Lower lobe of right lung (tissue), 2 donors: ENCODE data around the gene KCNJ11. TPM values are rescaled to one million over a fixed set of nuclear protein-coding genes. Genes with fewer than 3 reads are reported as not detected.
A peak's percentile ranks its signal among the peaks of the same experiment; 100 is the strongest.

Experiments used
- ATAC-seq, 2 donors: fragments of 200-7000 bp; cut with Tn5 transposase; one replicate each; pipeline ENCODE4 v1.9.1; 2020 to 2022; ENCODE audit warnings: mild to moderate bottlenecking in 2 of 2, moderate library complexity in 2 of 2
- DNase-seq: peaks from one replicate; pipeline ENCODE4 v3.0.0-alpha.2; 2020
- H3K27ac ChIP-seq: fragments of 200-600 bp; one replicate; pipeline ENCODE4 v1.8.0; 2022
- H3K27me3 ChIP-seq: fragments of 200-600 bp; one replicate; pipeline ENCODE4 v1.8.0; 2022; ENCODE audit warnings: low read depth
- H3K36me3 ChIP-seq: fragments of 200-600 bp; one replicate; pipeline ENCODE4 v1.8.0; 2022; ENCODE audit warnings: mild to moderate bottlenecking
- H3K4me1 ChIP-seq: fragments of 200-600 bp; one replicate; pipeline ENCODE4 v1.8.0; 2022
- H3K4me3 ChIP-seq: fragments of 200-600 bp; one replicate; pipeline ENCODE4 v1.8.0; 2022; ENCODE audit warnings: mild to moderate bottlenecking
- H3K9me3 ChIP-seq: fragments of 200-600 bp; one replicate; pipeline ENCODE4 v1.8.0; 2022
- CTCF ChIP-seq: fragments of 200-600 bp; IDR thresholded peaks from one replicate; pipeline ENCODE4 v1.8.0; 2022; ENCODE audit warnings: antibody characterized with exemption, mild to moderate bottlenecking
- intact Hi-C: fragments of 100-400 bp; cut with DNase I; formaldehyde crosslinking; loops from one replicate; pipeline ENCODE4 v1.11.0; 2022
- total RNA-seq: library from RNA; stranded (reverse); fragmentation: NEBNext Ultra II Directional; extraction: Animal tissue kit (Norgen Biotek cat#: 25700); gene quantifications from one replicate; pipeline ENCODE4 v1.2.1, GENCODE V29; 2021
- donor health status: DM: no; HTN: yes; CAD: no; lungs with severe emphysema.

Gene KCNJ11
- total RNA-seq, 1 donor from 2014 or later, result 4.3 TPM

- Histone ChIP-seq H3K9me3 (no peaks in the 10 kb centered on the region), H3K36me3 (no peaks in the 10 kb centered on the region), H3K27ac (no peak overlapping the region), H3K4me1 (no peaks in the 10 kb centered on the region), H3K27me3 (no peaks in the 10 kb centered on the region), H3K4me3 (no peak overlapping the region)
- no peak for DNase-seq
- intact Hi-C loops, result no loop called here
- TF ChIP-seq CTCF, result no peak
- ATAC-seq, result no peak
Measured at GRCh38 chr11:17394743-17395390, 6.4 kb upstream of the KCNJ11 start.

GRCh38 chr11:17393472-17393871 lies 5.0 kb upstream of the KCNJ11 start:
- Histone ChIP-seq H3K27ac (no peak overlapping the region), H3K36me3 (no peaks in the 10 kb centered on the region), H3K4me1 (peaks cover 3% of the 10 kb centered on the region), H3K4me3 (no peak overlapping the region), H3K9me3 (no peaks in the 10 kb centered on the region), H3K27me3 (no peaks in the 10 kb centered on the region)
- ATAC-seq, result no peak
- intact Hi-C loops, result no loop called here
- DNase-seq, result no peak
- TF ChIP-seq CTCF, result no peak

GRCh38 chr11:17392872-17393271 lies 4.4 kb upstream of the KCNJ11 start:
- H3K4me3 ChIP-seq, result no peak overlapping the region
- peaks cover 5% of the 10 kb centered on the region for H3K4me1 ChIP-seq
- H3K36me3 ChIP-seq, result no peaks in the 10 kb centered on the region
- H3K27me3 ChIP-seq, result peaks cover 2% of the 10 kb centered on the region
- H3K9me3 ChIP-seq, result no peaks in the 10 kb centered on the region
- no peak for TF ChIP-seq CTCF
- no peak for DNase-seq
- H3K27ac ChIP-seq, result no peak overlapping the region
- ATAC-seq, result no peak
- intact Hi-C loops, result no loop called here

- H3K27ac ChIP-seq, result no peak overlapping the region
- H3K27me3 ChIP-seq, result peaks cover 8% of the 10 kb centered on the region
- no peaks in the 10 kb centered on the region for H3K9me3 ChIP-seq
- H3K36me3 ChIP-seq, result no peaks in the 10 kb centered on the region
- peaks cover 5% of the 10 kb centered on the region for H3K4me1 ChIP-seq
- DNase-seq (no peak), ATAC-seq (no peak)
- TF ChIP-seq CTCF, result no peak
- intact Hi-C loops, result no loop called here
- no peak overlapping the region for H3K4me3 ChIP-seq
Measured at GRCh38 chr11:17391493-17392355, 3.3 kb upstream of the KCNJ11 start.

- Histone ChIP-seq H3K4me1 (peaks cover 11% of the 10 kb centered on the region), H3K36me3 (no peaks in the 10 kb centered on the region), H3K4me3 (peak overlapping the region; percentile 47), H3K9me3 (no peaks in the 10 kb centered on the region), H3K27ac (no peak overlapping the region), H3K27me3 (peaks cover 8% of the 10 kb centered on the region)
- no peak for DNase-seq
- TF ChIP-seq CTCF, result no peak
- intact Hi-C loops, result no loop called here
- no peak for ATAC-seq
Measured at GRCh38 chr11:17389957-17390649, 1.6 kb upstream of the KCNJ11 start.
